Stimulated activated naive B cell treated with anti-CD40 and anti-IgM and Interleukin-4, amounts not matched to agents 10 μg/mL and 1 μg/mL and 100 μg/mL, for 72 hours (primary cell): Measurements from ENCODE around the gene PRKN.
A peak's percentile ranks its signal among the peaks of the same experiment; 100 is the strongest.

Experiments used
- ATAC-seq, 2 donors: fragments of 150-1000 bp; cut with Tn5 transposase; replicated peaks; 2 replicates each; pipeline ENCODE4 v1.10.0; 2021; ENCODE audit warnings: moderate library complexity in 1 of 2
- DNase-seq: peaks from one replicate; pipeline ENCODE4 v3.0.0; 2021
- H3K27ac Mint-ChIP-seq: one replicate; pipeline ENCODE4 v1.8.0; 2022; ENCODE audit warnings: mild to moderate bottlenecking, mixed read lengths
- H3K27me3 Mint-ChIP-seq, 2 donors: one replicate each; pipeline ENCODE4 v1.8.0; 2022; ENCODE audit warnings: mixed read lengths in 2 of 2
- H3K36me3 Mint-ChIP-seq, 2 donors: one replicate each; pipeline ENCODE4 v1.8.0; 2022; ENCODE audit warnings: mixed read lengths in 2 of 2, mild to moderate bottlenecking in 1 of 2
- H3K4me1 Mint-ChIP-seq, 2 donors: one replicate each; pipeline ENCODE4 v1.8.0; 2022; ENCODE audit warnings: mixed read lengths in 2 of 2, mild to moderate bottlenecking in 1 of 2
- H3K4me3 Mint-ChIP-seq, 2 donors: one replicate each; pipeline ENCODE4 v1.8.0; 2022; ENCODE audit warnings: mild to moderate bottlenecking in 2 of 2, mixed read lengths in 2 of 2, moderate library complexity in 1 of 2
- H3K9me3 Mint-ChIP-seq, 2 donors: one replicate each; pipeline ENCODE4 v1.8.0; 2022; ENCODE audit warnings: mixed read lengths in 2 of 2, mild to moderate bottlenecking in 1 of 2

The PRKN gene

DNA sequence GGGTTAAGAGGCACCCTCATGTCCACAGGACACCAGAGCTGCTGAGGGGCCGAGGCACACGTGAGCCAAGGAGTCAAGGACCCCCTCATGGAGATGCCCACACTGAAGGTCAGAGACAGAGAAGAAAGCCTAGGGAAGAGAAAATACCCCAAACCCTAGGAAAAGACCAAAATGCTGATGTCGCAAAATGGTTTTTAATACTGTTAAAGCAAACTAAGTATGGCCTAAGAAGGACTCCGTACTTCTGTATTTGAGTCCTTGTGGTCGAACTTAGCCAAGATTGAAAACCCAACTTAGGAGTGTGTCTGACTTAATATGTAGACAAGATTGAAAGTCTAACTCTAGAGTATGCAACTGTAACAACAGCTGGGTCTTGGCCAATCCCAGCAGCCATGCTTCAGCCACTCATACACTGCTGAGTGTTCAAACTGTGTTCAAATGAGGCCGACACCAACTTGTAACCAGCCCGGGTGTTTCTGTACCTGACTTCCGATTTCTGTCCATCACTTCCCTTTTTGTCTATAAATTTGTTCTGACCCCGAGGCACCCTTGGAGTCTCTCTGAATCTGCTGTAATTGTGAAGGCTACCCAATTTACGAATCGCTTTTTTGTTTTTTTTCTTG is 1361.2 kb downstream of the PRKN start:
- Mint-ChIP-seq H3K27me3 (no peaks in the 10 kb centered on the region), H3K36me3 (peaks cover 5% of the 10 kb centered on the region in 2 donors), H3K9me3 (peaks cover 5% of the 10 kb centered on the region in 2 donors), H3K4me1 (no peaks in the 10 kb centered on the region), H3K4me3 (no peak overlapping the region), H3K27ac (no peak overlapping the region)
- DNase-seq (no peak), ATAC-seq (peak in 1 of 2 donors; percentile 19)

DNA sequence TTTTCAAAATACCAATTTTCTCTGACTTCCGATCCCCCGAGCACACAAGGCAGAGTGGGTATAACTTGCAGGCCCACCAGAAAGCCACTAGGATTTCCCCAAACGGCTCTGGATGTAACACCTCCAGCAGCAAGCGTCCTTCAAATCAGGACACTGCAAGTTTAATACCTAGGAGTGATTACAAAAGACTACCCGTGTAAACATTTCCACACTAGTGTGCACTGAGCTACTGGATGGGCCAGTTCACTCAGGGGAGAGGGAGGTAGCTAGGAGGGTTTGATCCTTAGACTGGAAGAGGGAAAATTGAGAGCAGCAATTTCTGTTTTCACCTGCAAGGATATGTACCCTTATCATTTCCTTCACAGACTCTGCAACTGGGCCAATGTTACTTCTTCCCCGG is 1361.9 kb downstream of the PRKN start:
- H3K9me3 Mint-ChIP-seq: peaks cover 5% of the 10 kb centered on the region in 2 donors
- H3K4me3 Mint-ChIP-seq: no peak overlapping the region
- no peaks in the 10 kb centered on the region for H3K27me3 Mint-ChIP-seq

DNA sequence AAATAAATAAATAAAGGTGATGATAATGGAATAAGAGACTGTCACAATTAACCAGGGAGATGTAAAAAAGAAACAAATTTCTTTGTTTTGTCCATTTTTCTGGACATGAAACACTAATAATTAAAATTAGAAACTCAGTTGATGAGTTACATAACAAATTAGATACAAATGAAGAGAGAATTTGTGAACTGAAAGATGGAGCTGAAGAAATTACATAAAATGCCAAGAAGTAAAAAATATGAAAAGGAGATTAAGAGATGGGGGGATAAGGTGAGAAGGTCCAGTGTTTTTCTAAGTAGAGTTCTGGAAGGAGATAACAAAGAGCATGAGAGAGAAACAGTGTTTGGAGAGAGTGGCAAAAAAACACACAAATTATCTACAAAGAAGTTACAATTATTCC is 1364.3 kb downstream of the PRKN start:
- Mint-ChIP-seq H3K27me3 (peaks cover 0 to 6% of the 10 kb centered on the region in 2 donors), H3K9me3 (peaks cover 5% of the 10 kb centered on the region in 2 donors), H3K27ac (no peak overlapping the region), H3K36me3 (peaks cover 5 to 8% of the 10 kb centered on the region in 2 donors), H3K4me1 (peaks cover 0 to 2% of the 10 kb centered on the region in 2 donors), H3K4me3 (no peak overlapping the region)
- DNase-seq: no peak
- no peak for ATAC-seq

More for the DNA sequence above, 1361.9 kb downstream of the PRKN start:
- Mint-ChIP-seq H3K36me3 (peaks cover 5% of the 10 kb centered on the region in 2 donors), H3K4me1 (no peaks in the 10 kb centered on the region), H3K27ac (no peak overlapping the region)
- DNase-seq (no peak), ATAC-seq (no peak)

DNA sequence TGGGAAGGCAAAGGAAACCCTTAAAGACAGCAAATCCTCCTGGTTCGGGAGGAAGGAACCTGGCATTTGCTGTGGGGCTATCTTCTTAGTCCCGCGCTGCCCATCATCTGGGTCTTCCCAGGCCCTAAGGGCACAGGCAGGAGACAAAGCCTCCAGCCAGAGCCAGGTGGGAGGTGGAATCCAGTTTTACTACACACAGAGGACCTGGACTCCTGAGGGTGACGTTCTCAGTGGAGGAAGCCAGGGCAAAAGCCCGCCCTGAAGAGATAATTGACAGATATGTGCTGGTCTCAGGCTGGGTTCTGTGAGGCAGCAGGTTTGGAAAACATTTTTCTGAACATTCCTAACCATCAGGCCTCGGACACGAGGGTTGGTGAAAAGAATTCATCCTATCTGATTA is 1365.3 kb downstream of the PRKN start:
- H3K27me3 Mint-ChIP-seq: peaks cover 6% of the 10 kb centered on the region in 2 donors
- no peak overlapping the region for H3K4me3 Mint-ChIP-seq
- H3K27ac Mint-ChIP-seq: no peak overlapping the region
- H3K9me3 Mint-ChIP-seq: peaks cover 5% of the 10 kb centered on the region in 2 donors
- DNase-seq (no peak), ATAC-seq (no peak)
- H3K4me1 Mint-ChIP-seq: peaks cover 6% of the 10 kb centered on the region in 2 donors
- H3K36me3 Mint-ChIP-seq: peaks cover 5 to 8% of the 10 kb centered on the region in 2 donors

DNA sequence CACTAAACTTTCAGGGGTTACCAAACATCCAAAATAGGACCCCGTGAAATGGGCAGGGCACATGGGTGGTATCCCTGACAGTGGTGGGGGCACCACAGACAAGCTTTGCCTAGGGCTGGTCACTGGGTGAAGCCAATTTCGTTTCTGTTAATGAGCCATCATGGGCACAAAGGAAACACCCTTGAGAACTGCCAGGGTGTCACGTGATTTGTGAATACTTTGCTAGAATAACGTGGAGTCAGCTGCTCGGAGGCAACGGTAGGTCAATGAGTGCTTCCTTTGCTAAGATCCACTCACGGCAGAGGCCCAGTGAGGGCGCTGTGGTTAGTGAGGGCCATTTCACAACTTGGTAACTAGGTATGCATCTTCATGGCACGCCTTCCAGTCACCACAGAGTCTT is 1366.0 kb downstream of the PRKN start:
- H3K9me3 Mint-ChIP-seq: peaks cover 7 to 8% of the 10 kb centered on the region in 2 donors
- peaks cover 7 to 8% of the 10 kb centered on the region in 2 donors for H3K36me3 Mint-ChIP-seq
- H3K27me3 Mint-ChIP-seq: peaks cover 6 to 7% of the 10 kb centered on the region in 2 donors
- H3K27ac Mint-ChIP-seq: no peak overlapping the region
- DNase-seq (no peak), ATAC-seq (no peak)
- no peak overlapping the region for H3K4me3 Mint-ChIP-seq
- H3K4me1 Mint-ChIP-seq: peaks cover 8 to 14% of the 10 kb centered on the region in 2 donors

DNA sequence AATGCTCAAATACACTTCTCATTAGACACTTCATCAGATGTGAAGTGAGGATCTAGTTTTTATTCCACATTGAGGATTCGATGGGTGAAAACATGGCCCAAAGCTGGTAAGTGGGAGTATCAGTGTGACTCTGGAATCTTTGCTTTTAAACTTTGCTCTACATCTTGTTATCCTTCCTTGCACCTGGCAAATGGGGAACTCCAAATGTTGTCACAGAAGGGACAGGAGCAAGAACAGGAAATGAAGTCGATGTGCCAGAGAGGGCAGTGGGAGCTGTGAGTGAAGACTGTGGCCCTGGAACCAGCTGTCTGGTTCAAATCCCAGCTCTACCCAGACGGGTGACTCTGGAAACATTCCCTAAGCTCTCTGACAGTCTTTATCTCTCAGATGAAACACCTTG is 1367.0 kb downstream of the PRKN start:
- peaks cover 13 to 19% of the 10 kb centered on the region in 2 donors for H3K4me1 Mint-ChIP-seq
- ATAC-seq (no peak), DNase-seq (no peak)
- H3K9me3 Mint-ChIP-seq: peaks cover 11 to 13% of the 10 kb centered on the region in 2 donors
- H3K27me3 Mint-ChIP-seq: peaks cover 6 to 7% of the 10 kb centered on the region in 2 donors
- H3K36me3 Mint-ChIP-seq: peaks cover 8 to 11% of the 10 kb centered on the region in 2 donors
- no peak overlapping the region for H3K4me3 Mint-ChIP-seq
- no peak overlapping the region for H3K27ac Mint-ChIP-seq

DNA sequence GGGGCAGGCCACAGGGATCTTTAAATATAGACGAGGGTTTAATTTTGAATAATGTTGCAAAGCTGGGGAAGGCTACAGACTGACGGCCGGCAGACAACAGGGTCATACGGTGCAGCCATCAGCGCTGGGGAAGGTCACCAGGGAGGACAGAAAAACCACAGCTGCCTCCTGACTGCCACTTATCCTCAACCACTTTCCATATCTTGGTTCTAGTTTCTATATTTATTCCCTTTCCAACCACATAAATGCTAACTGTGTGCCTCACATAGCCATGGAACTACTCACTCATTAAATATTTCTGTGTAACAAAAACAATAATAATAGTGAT is 1368.0 kb downstream of the PRKN start:
- Mint-ChIP-seq H3K4me3 (no peak overlapping the region), H3K9me3 (peaks cover 11 to 13% of the 10 kb centered on the region in 2 donors), H3K27me3 (peaks cover 6 to 7% of the 10 kb centered on the region in 2 donors), H3K4me1 (peaks cover 13 to 19% of the 10 kb centered on the region in 2 donors), H3K27ac (no peak overlapping the region), H3K36me3 (peaks cover 8 to 11% of the 10 kb centered on the region in 2 donors)
- no peak for DNase-seq
- ATAC-seq: no peak

DNA sequence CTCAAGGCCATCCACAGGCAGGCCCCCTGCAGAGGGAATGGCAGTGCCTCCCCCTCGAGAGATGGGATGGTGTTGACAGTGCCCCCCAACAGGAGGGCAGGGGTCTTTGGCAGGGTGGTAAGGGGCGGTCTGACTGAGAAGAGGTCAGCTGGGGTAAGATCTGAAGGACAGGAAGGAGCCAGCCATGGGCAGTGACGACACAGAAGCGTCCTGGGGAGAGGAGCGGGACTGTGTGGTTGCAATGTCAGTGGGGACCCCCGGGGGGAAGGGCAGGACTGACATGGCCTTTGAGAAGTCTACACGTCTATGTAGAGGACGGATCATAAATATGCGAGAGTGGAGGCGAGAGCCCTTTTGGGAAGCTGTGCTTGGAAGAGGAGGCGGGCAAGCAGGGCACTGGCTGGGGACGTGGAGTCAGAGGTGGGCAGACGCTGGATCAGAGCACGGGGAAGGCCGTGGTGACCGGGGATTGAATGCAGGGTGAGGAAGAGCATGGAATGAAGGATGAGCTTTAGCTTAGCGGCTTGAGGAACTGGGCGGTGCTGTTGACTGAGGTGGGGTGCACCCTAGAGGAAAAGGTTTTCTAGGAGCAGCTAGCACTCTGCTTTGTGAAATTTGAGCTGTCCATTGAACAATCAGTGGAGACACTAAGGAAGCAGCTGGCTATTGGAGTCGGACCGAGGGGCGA is 1371.3 kb downstream of the PRKN start:
- no peak for ATAC-seq
- no peak overlapping the region for H3K27ac Mint-ChIP-seq
- no peak overlapping the region for H3K4me3 Mint-ChIP-seq

DNA sequence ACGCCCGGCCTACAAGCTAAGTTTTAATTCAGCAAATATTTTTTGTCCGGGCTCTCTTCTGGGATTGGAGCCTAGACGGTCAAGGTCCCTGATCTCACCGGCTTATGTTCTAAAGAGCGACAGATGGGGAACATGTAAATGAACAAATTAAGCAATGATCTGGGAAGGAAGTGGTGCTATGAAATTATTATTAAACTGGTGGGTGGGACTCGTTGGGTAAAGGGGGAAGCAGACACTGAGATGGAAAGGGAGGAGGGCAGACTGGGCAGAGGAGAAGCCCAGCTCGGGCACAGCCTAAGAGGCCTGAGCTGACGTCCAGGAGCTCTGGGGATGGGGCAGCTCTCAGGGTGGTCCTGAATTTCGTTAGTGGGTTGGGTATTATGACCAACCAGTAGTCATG is 1371.9 kb downstream of the PRKN start:
- H3K9me3 Mint-ChIP-seq: peaks cover 6 to 8% of the 10 kb centered on the region in 2 donors
- H3K27ac Mint-ChIP-seq: no peak overlapping the region
- peaks cover 13 to 19% of the 10 kb centered on the region in 2 donors for H3K4me1 Mint-ChIP-seq
- H3K27me3 Mint-ChIP-seq: peaks cover 6 to 15% of the 10 kb centered on the region in 2 donors
- peaks cover 3 to 6% of the 10 kb centered on the region in 2 donors for H3K36me3 Mint-ChIP-seq
- H3K4me3 Mint-ChIP-seq: no peak overlapping the region
- DNase-seq (no peak), ATAC-seq (no peak)

More for the DNA sequence above, 1371.3 kb downstream of the PRKN start:
- no peak for DNase-seq
- peaks cover 6 to 8% of the 10 kb centered on the region in 2 donors for H3K9me3 Mint-ChIP-seq
- peaks cover 3 to 6% of the 10 kb centered on the region in 2 donors for H3K36me3 Mint-ChIP-seq
- H3K4me1 Mint-ChIP-seq: peaks cover 13 to 19% of the 10 kb centered on the region in 2 donors
- H3K27me3 Mint-ChIP-seq: peaks cover 6 to 15% of the 10 kb centered on the region in 2 donors

DNA sequence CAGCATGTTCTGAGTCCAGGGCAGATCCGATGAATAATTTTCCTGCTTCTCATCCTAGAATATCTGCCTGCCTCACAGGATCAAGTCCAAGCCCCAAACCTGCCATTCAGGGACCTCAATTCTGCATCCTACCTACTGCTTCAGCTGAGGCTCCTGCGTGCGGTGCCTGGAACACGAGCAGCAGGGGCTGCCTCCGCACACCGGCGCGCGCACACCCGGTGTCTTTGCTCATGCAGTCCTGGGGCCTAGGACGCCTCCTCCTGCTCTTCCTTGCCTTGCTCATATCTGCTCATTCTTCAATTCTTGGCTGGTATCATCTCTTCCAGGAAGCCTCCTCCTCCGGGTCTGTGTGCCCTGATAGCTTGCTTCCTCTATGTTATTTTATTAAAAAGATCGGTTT is 1372.6 kb downstream of the PRKN start:
- ATAC-seq (no peak), DNase-seq (no peak)
- Mint-ChIP-seq H3K4me1 (peaks cover 13 to 19% of the 10 kb centered on the region in 2 donors), H3K4me3 (no peak overlapping the region), H3K9me3 (peaks cover 6 to 8% of the 10 kb centered on the region in 2 donors), H3K36me3 (peaks cover 3 to 6% of the 10 kb centered on the region in 2 donors), H3K27me3 (peaks cover 2 to 15% of the 10 kb centered on the region in 2 donors), H3K27ac (no peak overlapping the region)

DNA sequence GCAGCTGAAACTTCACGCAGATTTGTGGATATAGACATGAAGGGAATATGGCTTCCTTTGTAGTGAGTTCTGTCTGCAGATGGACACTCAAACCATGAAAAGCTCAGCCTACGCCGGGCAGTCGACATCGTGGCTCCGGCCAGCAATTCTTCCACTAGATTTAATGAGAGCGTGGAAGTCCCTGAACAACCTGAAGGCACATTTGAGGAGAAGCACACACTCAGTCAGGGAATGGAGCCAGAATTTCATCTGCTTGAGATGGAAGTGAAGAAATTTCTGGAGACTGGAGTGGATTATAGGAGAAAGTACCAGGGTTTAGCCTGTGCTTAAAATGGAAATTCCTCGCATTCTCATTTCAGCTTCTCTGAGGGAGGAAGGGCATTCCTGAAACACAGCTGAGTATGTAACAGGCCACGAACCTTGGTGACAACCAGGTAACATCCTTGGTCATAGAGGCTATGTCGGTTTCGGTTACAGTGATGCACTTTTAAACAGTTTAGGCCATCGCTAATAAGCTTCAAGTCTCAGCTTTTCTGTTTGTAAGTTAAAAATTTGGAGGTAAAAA is 1373.2 kb downstream of the PRKN start:
- Mint-ChIP-seq H3K27ac (no peak overlapping the region), H3K4me1 (peaks cover 11 to 19% of the 10 kb centered on the region in 2 donors), H3K27me3 (peaks cover 0 to 15% of the 10 kb centered on the region in 2 donors), H3K4me3 (no peak overlapping the region), H3K36me3 (peaks cover 2 to 6% of the 10 kb centered on the region in 2 donors), H3K9me3 (peaks cover 6 to 8% of the 10 kb centered on the region in 2 donors)
- no peak for ATAC-seq
- DNase-seq: no peak

DNA sequence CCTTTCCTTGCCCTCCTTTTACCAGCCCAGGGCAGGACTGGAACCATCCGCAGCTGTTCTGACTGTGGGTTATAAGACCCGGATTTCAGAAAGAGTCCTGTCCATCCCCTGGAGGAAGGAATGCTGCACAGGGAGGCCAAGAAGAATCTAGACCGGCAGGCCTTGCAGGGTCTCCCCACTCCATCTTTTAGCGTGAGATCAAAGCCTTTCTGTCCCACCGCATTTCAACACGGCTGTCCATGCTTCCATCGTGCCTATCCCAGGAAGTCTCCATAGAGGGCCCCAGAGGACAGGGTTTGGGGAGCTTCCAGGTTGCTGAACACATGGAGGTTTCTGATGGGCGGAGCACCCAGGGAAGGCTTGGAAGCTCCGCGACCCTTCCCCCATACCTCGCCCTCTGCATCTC is 1374.4 kb downstream of the PRKN start:
- peaks cover 11 to 19% of the 10 kb centered on the region in 2 donors for H3K4me1 Mint-ChIP-seq
- DNase-seq (no peak), ATAC-seq (no peak)
- H3K36me3 Mint-ChIP-seq: peaks cover 0 to 6% of the 10 kb centered on the region in 2 donors
- H3K27me3 Mint-ChIP-seq: peaks cover 0 to 15% of the 10 kb centered on the region in 2 donors
- H3K27ac Mint-ChIP-seq: no peak overlapping the region
- no peak overlapping the region for H3K4me3 Mint-ChIP-seq
- peaks cover 6 to 8% of the 10 kb centered on the region in 2 donors for H3K9me3 Mint-ChIP-seq

DNA sequence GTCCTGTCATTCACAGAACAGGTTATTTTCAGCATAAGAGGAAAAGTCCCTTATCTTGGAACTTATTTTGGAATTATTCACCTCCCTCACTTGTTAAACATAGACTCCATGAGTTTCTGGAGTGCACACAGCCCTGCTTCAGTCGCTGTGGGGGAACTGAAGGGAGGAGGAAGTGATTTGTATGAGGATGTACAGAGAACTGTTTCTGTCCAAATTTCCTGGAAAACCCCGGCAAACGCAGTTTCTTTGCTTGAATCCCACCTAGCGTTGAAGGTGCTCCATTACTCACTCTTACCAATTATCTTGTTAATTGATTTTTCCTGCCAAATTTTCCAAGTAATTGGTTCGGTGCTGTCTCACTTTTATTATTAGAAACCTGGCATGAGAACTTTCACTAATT is 1375.7 kb downstream of the PRKN start:
- Mint-ChIP-seq H3K27me3 (peaks cover 0 to 7% of the 10 kb centered on the region in 2 donors), H3K4me1 (peaks cover 8 to 9% of the 10 kb centered on the region in 2 donors), H3K36me3 (peaks cover 0 to 6% of the 10 kb centered on the region in 2 donors), H3K9me3 (peaks cover 6 to 8% of the 10 kb centered on the region in 2 donors), H3K4me3 (no peak overlapping the region), H3K27ac (no peak overlapping the region)
- DNase-seq (no peak), ATAC-seq (no peak)

DNA sequence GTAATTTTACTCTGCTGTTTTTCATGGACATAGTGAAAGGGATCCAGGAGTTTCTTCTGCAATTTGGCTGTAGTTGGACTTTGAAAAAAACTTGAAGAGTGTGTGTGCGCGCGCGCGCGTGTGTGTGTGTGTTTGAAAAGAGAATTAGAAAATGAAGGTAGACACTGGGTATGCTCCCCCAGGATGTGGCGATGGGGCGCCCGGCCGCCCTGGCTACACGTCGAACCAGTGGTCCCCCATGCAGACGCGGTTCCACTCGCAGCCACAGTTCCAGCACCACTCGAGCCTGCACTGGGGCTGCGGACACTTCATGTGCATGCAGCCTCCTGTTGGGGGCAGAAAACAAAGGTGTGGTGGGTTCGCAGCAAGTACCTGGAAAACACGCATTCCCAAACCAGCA is 1377.7 kb downstream of the PRKN start:
- peaks cover 0 to 7% of the 10 kb centered on the region in 2 donors for H3K27me3 Mint-ChIP-seq
- ATAC-seq (no peak), DNase-seq (no peak)
- no peaks in the 10 kb centered on the region for H3K9me3 Mint-ChIP-seq
- no peak overlapping the region for H3K4me3 Mint-ChIP-seq
- H3K27ac Mint-ChIP-seq: no peak overlapping the region
- no peaks in the 10 kb centered on the region for H3K36me3 Mint-ChIP-seq
- no peaks in the 10 kb centered on the region for H3K4me1 Mint-ChIP-seq

DNA sequence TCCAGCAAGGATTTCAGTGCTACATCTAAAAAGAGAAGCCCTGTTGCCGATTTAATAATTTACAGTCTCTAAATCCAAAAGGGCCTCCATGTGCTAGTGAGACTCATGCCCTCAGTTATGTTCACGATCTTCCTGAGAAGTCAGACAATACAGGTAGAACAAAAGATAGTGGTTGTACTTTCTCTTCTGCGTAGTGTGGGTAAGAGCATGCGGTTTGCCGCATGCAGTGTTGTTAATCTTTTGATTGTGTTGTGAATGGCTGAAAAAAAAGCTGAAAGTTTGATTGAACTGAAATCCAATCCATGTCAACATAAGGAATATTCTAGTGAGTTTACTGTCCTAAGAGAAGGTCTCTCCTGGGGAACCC is 1379.0 kb downstream of the PRKN start:
- peaks cover 0 to 7% of the 10 kb centered on the region in 2 donors for H3K27me3 Mint-ChIP-seq
- no peaks in the 10 kb centered on the region for H3K9me3 Mint-ChIP-seq
- DNase-seq: no peak

More for the DNA sequence above, 1379.0 kb downstream of the PRKN start:
- H3K4me3 Mint-ChIP-seq: no peak overlapping the region
- H3K36me3 Mint-ChIP-seq: no peaks in the 10 kb centered on the region
- no peaks in the 10 kb centered on the region for H3K4me1 Mint-ChIP-seq
- no peak overlapping the region for H3K27ac Mint-ChIP-seq
- ATAC-seq: no peak
